Measurements from ENCODE around the gene CCDC107. TPM values are rescaled to one million over a fixed set of nuclear protein-coding genes. Genes with fewer than 3 reads are reported as not detected.
A peak's percentile ranks its signal among the peaks of the same experiment; 100 is the strongest.

The CCDC107 gene
- total and polyA plus RNA-seq, 2 of the 13 experiments (the other 11 are each of a cell fraction or from before 2014, with no cell fraction given): 7.1 to 15.2 TPM

DNA sequence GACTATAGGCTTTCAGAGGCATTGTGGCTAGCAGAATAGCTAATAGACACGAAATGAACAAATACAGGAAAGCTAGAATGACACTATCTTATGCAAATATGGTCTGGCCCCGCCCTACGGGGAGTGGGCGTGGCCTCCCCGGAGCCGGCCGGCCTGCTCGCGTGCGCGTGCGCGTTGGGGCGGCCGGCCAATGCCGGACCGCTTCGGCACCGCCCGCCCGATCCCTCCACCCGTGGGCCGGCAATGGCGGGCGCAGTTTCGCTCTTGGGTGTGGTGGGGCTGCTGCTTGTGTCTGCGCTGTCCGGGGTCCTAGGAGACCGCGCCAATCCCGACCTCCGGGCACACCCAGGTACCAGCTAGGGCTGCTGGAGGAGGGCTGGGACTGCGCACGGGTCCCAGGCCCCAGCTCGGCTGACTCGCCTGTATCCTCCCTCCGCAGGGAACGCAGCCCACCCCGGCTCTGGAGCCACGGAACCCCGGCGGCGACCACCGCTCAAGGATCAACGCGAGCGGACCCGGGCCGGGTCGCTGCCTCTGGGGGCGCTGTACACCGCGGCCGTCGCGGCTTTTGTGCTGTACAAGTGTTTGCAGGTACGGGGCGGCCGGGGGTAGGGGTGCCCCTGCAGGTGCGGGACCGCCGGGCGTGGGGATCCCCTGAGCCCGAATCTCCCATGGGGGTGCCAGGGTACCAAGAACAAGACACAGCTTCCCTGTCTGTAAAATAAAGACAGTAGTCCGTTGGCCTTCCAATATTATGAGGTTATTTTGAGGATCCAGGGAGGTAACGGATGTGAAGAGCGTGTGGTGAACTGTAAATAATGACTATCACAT, at the start of gene CCDC107 (continued):
- TF ChIP-seq, protein P1, sequence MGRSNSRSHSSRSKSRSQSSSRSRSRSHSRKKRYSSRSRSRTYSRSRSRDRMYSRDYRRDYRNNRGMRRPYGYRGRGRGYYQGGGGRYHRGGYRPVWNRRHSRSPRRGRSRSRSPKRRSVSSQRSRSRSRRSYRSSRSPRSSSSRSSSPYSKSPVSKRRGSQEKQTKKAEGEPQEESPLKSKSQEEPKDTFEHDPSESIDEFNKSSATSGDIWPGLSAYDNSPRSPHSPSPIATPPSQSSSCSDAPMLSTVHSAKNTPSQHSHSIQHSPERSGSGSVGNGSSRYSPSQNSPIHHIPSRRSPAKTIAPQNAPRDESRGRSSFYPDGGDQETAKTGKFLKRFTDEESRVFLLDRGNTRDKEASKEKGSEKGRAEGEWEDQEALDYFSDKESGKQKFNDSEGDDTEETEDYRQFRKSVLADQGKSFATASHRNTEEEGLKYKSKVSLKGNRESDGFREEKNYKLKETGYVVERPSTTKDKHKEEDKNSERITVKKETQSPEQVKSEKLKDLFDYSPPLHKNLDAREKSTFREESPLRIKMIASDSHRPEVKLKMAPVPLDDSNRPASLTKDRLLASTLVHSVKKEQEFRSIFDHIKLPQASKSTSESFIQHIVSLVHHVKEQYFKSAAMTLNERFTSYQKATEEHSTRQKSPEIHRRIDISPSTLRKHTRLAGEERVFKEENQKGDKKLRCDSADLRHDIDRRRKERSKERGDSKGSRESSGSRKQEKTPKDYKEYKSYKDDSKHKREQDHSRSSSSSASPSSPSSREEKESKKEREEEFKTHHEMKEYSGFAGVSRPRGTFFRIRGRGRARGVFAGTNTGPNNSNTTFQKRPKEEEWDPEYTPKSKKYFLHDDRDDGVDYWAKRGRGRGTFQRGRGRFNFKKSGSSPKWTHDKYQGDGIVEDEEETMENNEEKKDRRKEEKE (IDR thresholded peaks at IDR 0.05): no peak
- no peak for TF ChIP-seq ZNF629 (CRISPR knock-in tag; conservative IDR thresholded peaks at IDR 0.05)
- TF ChIP-seq, protein P2, sequence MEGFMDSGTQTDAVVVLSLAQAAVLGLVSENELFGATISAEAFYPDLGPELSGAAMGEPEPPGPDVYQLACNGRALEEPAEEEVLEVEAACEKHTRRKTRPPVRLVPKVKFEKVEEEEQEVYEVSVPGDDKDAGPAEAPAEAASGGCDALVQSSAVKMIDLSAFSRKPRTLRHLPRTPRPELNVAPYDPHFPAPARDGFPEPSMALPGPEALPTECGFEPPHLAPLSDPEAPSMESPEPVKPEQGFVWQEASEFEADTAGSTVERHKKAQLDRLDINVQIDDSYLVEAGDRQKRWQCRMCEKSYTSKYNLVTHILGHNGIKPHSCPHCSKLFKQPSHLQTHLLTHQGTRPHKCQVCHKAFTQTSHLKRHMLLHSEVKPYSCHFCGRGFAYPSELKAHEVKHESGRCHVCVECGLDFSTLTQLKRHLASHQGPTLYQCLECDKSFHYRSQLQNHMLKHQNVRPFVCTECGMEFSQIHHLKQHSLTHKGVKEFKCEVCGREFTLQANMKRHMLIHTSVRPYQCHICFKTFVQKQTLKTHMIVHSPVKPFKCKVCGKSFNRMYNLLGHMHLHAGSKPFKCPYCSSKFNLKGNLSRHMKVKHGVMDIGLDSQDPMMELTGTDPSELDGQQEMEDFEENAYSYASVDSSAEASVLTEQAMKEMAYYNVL (CRISPR knock-in tag; IDR thresholded peaks at IDR 0.05; ENCODE audit: borderline replicate concordance): 0 out of 2 replicates have a peak, but pooled peaks have one; percentile 35
- no peak for TF ChIP-seq PHF5A (CRISPR knock-in tag; IDR thresholded peaks at IDR 0.05; ENCODE audit: low read depth, unreplicated experiment)
- TF ChIP-seq FOXM1 (CRISPR knock-in tag; IDR thresholded peaks at IDR 0.05): no peak
- TF ChIP-seq, protein P3, sequence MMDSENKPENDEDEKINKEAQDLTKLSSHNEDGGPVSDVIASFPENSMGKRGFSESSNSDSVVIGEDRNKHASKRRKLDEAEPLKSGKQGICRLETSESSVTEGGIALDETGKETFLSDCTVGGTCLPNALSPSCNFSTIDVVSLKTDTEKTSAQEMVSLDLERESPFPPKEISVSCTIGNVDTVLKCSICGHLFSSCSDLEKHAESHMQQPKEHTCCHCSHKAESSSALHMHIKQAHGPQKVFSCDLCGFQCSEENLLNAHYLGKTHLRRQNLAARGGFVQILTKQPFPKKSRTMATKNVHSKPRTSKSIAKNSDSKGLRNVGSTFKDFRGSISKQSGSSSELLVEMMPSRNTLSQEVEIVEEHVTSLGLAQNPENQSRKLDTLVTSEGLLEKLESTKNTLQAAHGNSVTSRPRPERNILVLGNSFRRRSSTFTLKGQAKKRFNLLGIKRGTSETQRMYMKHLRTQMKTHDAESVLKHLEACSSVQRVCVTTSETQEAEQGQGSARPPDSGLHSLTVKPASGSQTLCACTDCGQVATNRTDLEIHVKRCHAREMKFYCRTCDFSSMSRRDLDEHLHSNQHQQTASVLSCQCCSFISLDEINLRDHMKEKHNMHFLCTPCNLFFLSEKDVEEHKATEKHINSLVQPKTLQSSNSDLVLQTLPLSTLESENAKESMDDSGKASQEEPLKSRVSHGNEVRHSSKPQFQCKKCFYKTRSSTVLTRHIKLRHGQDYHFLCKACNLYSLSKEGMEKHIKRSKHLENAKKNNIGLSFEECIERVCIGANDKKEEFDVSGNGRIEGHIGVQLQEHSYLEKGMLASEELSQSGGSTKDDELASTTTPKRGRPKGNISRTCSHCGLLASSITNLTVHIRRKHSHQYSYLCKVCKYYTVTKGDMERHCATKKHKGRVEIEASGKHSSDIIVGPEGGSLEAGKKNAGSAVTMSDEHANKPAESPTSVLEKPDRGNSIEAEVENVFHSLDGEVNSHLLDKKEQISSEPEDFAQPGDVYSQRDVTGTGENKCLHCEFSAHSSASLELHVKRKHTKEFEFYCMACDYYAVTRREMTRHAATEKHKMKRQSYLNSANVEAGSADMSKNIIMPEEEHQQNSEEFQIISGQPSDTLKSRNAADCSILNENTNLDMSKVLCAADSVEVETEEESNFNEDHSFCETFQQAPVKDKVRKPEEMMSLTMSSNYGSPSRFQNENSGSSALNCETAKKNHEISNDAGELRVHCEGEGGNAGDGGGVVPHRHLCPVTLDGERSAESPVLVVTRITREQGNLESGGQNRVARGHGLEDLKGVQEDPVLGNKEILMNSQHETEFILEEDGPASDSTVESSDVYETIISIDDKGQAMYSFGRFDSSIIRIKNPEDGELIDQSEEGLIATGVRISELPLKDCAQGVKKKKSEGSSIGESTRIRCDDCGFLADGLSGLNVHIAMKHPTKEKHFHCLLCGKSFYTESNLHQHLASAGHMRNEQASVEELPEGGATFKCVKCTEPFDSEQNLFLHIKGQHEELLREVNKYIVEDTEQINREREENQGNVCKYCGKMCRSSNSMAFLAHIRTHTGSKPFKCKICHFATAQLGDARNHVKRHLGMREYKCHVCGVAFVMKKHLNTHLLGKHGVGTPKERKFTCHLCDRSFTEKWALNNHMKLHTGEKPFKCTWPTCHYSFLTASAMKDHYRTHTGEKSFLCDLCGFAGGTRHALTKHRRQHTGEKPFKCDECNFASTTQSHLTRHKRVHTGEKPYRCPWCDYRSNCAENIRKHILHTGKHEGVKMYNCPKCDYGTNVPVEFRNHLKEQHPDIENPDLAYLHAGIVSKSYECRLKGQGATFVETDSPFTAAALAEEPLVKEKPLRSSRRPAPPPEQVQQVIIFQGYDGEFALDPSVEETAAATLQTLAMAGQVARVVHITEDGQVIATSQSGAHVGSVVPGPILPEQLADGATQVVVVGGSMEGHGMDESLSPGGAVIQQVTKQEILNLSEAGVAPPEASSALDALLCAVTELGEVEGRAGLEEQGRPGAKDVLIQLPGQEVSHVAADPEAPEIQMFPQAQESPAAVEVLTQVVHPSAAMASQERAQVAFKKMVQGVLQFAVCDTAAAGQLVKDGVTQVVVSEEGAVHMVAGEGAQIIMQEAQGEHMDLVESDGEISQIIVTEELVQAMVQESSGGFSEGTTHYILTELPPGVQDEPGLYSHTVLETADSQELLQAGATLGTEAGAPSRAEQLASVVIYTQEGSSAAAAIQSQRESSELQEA (CRISPR knock-in tag; IDR thresholded peaks at IDR 0.05; ENCODE audit: not compliant biosample characterization): no peak
- TF ChIP-seq NCOA1 (CRISPR knock-in tag; IDR thresholded peaks at IDR 0.05): no peak; the same call in 1 of the 2 replicates
- TF ChIP-seq FIP1L1 (IDR thresholded peaks at IDR 0.05; ENCODE audit: borderline replicate concordance, insufficient read depth, low read depth, low read length): no peak
- TF ChIP-seq ZNF660 (CRISPR knock-in tag; IDR thresholded peaks at IDR 0.05; ENCODE audit: borderline replicate concordance, low read depth): no peak
- TF ChIP-seq RAD51 (IDR thresholded peaks at IDR 0.05; ENCODE audit: borderline replicate concordance): no peak
- TF ChIP-seq, protein P4, sequence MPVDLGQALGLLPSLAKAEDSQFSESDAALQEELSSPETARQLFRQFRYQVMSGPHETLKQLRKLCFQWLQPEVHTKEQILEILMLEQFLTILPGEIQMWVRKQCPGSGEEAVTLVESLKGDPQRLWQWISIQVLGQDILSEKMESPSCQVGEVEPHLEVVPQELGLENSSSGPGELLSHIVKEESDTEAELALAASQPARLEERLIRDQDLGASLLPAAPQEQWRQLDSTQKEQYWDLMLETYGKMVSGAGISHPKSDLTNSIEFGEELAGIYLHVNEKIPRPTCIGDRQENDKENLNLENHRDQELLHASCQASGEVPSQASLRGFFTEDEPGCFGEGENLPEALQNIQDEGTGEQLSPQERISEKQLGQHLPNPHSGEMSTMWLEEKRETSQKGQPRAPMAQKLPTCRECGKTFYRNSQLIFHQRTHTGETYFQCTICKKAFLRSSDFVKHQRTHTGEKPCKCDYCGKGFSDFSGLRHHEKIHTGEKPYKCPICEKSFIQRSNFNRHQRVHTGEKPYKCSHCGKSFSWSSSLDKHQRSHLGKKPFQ (CRISPR knock-in tag; IDR thresholded peaks at IDR 0.05; ENCODE audit: insufficient replicate concordance): no peak
- TF ChIP-seq SNRNP70 (IDR thresholded peaks at IDR 0.05; ENCODE audit: low read depth, low read length): no peak
- TF ChIP-seq CCDC6 (CRISPR knock-in tag; IDR thresholded peaks at IDR 0.05): peak; percentile 33; the same call in 1 of the 2 replicates
